NCI-H128 (cell line): Measurements from ENCODE around the gene OSGIN1.
"Not testable (repeated sequence)": the region's sequence is repeated elsewhere in the genome, so short reads cannot be mapped to it uniquely, and the experiment has no call there.

Experiments
- DNase-seq: peaks from one replicate; lab custom pipeline; 2025; ENCODE audit not compliant: unreplicated experiment; lab: John Stamatoyannopoulos, UW

The OSGIN1 gene

GRCh38 chr16:83940630-83941378, 12.2 kb upstream of the OSGIN1 start:
- DNase-seq: no peak

- not testable (repeated sequence) for DNase-seq
Measured at GRCh38 chr16:83941546-83941945, 11.5 kb upstream of the OSGIN1 start.

GRCh38 chr16:83942074-83942473, 11.0 kb upstream of the OSGIN1 start:
- DNase-seq: no peak

GRCh38 chr16:83942815-83943515, 10.1 kb upstream of the OSGIN1 start:
- no peak for DNase-seq

GRCh38 chr16:83943516-83944050, 9.5 kb upstream of the OSGIN1 start:
- DNase-seq: no peak

- DNase-seq: no peak
Measured at GRCh38 chr16:83945587-83945986, 7.5 kb upstream of the OSGIN1 start.

GRCh38 chr16:83946154-83946780, 6.8 kb upstream of the OSGIN1 start:
- no peak for DNase-seq

- no peak for DNase-seq
Measured at GRCh38 chr16:83946781-83947566, 6.1 kb upstream of the OSGIN1 start.

GRCh38 chr16:83947642-83948234, 5.3 kb upstream of the OSGIN1 start:
- no peak for DNase-seq

- no peak for DNase-seq
Measured at GRCh38 chr16:83948914-83949723, 3.9 kb upstream of the OSGIN1 start.

GRCh38 chr16:83949724-83950001, 3.4 kb upstream of the OSGIN1 start:
- no peak for DNase-seq

- DNase-seq: not testable (repeated sequence)
Measured at GRCh38 chr16:83950862-83951399, 2.1 kb upstream of the OSGIN1 start.

- no peak for DNase-seq
Measured at GRCh38 chr16:83951544-83951943, 1.5 kb upstream of the OSGIN1 start.

GRCh38 chr16:83952587-83952939, 477 bp upstream of the OSGIN1 start:
- no peak for DNase-seq

GRCh38 chr16:83953796-83954576, 946 bp downstream of the OSGIN1 start:
- no peak for DNase-seq

- DNase-seq: no peak
Measured at GRCh38 chr16:83954577-83955016, 1.6 kb downstream of the OSGIN1 start.

- no peak for DNase-seq
Measured at GRCh38 chr16:83955218-83956130, 2.4 kb downstream of the OSGIN1 start.
